Liver (tissue), 9 donors: ENCODE results near the gene RECK. TPM values are rescaled to one million over a fixed set of nuclear protein-coding genes. Genes with fewer than 3 reads are reported as not detected.

Experiments
- DNase-seq: peaks from one replicate; pipeline ENCODE4 v3.0.0-alpha.2; 2017; ENCODE audit warnings: low spot score
- H3K27ac ChIP-seq, 2 donors: one replicate each; pipeline ENCODE4 v1.7.0; 2013; ENCODE audit warnings: inconsistent platforms in 2 of 2, low read length in 2 of 2, control low read depth in 1 of 2, low read depth in 1 of 2, mild to moderate bottlenecking in 1 of 2
- H3K27me3 ChIP-seq, 4 donors: one replicate each; pipeline versions ENCODE4 v1.6.1 to v1.7.0; 2013; ENCODE audit warnings: low read length in 3 of 4, inconsistent platforms in 1 of 4, mild to moderate bottlenecking in 1 of 4, moderate library complexity in 1 of 4; ENCODE audit not compliant: control insufficient read depth in 4 of 4, insufficient read depth in 4 of 4
- H3K36me3 ChIP-seq, 4 donors: one replicate each; pipeline versions ENCODE4 v1.6.1 to v1.7.0; 2013; ENCODE audit warnings: low read length in 3 of 4, mild to moderate bottlenecking in 3 of 4, low read depth in 1 of 4, moderate library complexity in 1 of 4; ENCODE audit not compliant: control insufficient read depth in 4 of 4, insufficient read depth in 3 of 4
- H3K4me1 ChIP-seq, 4 donors: one replicate each; pipeline versions ENCODE4 v1.6.1 to v1.7.0; 2013; ENCODE audit warnings: low read length in 3 of 4, mild to moderate bottlenecking in 3 of 4, moderate library complexity in 1 of 4; ENCODE audit not compliant: control insufficient read depth in 4 of 4, insufficient read depth in 4 of 4
- H3K4me3 ChIP-seq, 3 donors: one replicate each; pipeline versions ENCODE4 v1.6.1 to v1.7.0; 2013; ENCODE audit warnings: low read length in 3 of 3, control low read depth in 1 of 3, low read depth in 1 of 3, mild to moderate bottlenecking in 1 of 3
- H3K9ac ChIP-seq, 2 donors: one replicate each; pipeline ENCODE4 v1.7.0; 2013; ENCODE audit warnings: low read length in 2 of 2, mild to moderate bottlenecking in 2 of 2, moderate library complexity in 2 of 2, control low read depth in 1 of 2, low read depth in 1 of 2
- H3K9me3 ChIP-seq, 4 donors: one replicate each; pipeline versions ENCODE4 v1.6.1 to v1.7.0; 2013; ENCODE audit warnings: low read length in 3 of 4; ENCODE audit not compliant: control insufficient read depth in 4 of 4
- ATF3 ChIP-seq: IDR thresholded peaks from 2 replicates; pipeline ENCODE4 v1.6.1; 2016; ENCODE audit warnings: antibody characterized with exemption
- CTCF ChIP-seq: fragments of 150-350 bp; IDR thresholded peaks from 2 replicates; pipeline ENCODE4 v1.5.1; 2017; ENCODE audit warnings: improper control_type of control experiment, low read depth, low read length; ENCODE audit not compliant: missing input control
- EGR1 ChIP-seq, 2 donors: IDR thresholded peaks; 2 replicates each; pipeline ENCODE4 v1.6.1; 2016 to 2018; ENCODE audit warnings: antibody characterized with exemption in 2 of 2, low read depth in 2 of 2
- FOXA1 ChIP-seq: IDR thresholded peaks from 2 replicates; pipeline ENCODE4 v1.6.1; 2016; ENCODE audit warnings: antibody characterized with exemption
- FOXA2 ChIP-seq: IDR thresholded peaks from 2 replicates; pipeline ENCODE4 v1.6.1; 2016; ENCODE audit warnings: antibody characterized with exemption
- GABPA ChIP-seq, 2 donors: IDR thresholded peaks in 1 of 2; conservative IDR thresholded peaks in 1 of 2; 2 replicates each; pipeline ENCODE4 v1.6.1; 2016; ENCODE audit warnings: antibody characterized with exemption in 2 of 2, mild to moderate bottlenecking in 1 of 2, moderate library complexity in 1 of 2
- HNF4A ChIP-seq, 2 donors: conservative IDR thresholded peaks; 2 replicates each; pipeline ENCODE4 v1.6.1; 2016; ENCODE audit warnings: antibody characterized with exemption in 2 of 2, mild to moderate bottlenecking in 2 of 2
- HNF4G ChIP-seq: IDR thresholded peaks from 2 replicates; pipeline ENCODE4 v1.6.1; 2016; ENCODE audit warnings: antibody characterized with exemption
- JUND ChIP-seq, 2 donors: IDR thresholded peaks; 2 replicates each; pipeline ENCODE4 v1.6.1; 2016; ENCODE audit warnings: antibody characterized with exemption in 2 of 2
- MAX ChIP-seq: IDR thresholded peaks from 2 replicates; pipeline ENCODE4 v1.6.1; 2016; ENCODE audit warnings: antibody characterized with exemption
- NR2F2 ChIP-seq: IDR thresholded peaks from 2 replicates; pipeline ENCODE4 v1.6.1; 2016; ENCODE audit warnings: antibody characterized with exemption
- RAD21 ChIP-seq, 2 donors: IDR thresholded peaks; 2 replicates each; pipeline ENCODE4 v1.6.1; 2016; ENCODE audit warnings: antibody characterized with exemption in 2 of 2, mild to moderate bottlenecking in 2 of 2
- REST ChIP-seq: IDR thresholded peaks from 2 replicates; pipeline ENCODE4 v1.6.1; 2016; ENCODE audit warnings: antibody characterized with exemption, mild to moderate bottlenecking
- RXRA ChIP-seq, 2 donors: IDR thresholded peaks; 2 replicates each; pipeline ENCODE4 v1.6.1; 2017 to 2018; ENCODE audit warnings: antibody characterized with exemption in 2 of 2, mild to moderate bottlenecking in 1 of 2
- SP1 ChIP-seq: IDR thresholded peaks from 2 replicates; pipeline ENCODE4 v1.6.1; 2018; ENCODE audit warnings: antibody characterized with exemption, mild to moderate bottlenecking
- TAF1 ChIP-seq: conservative IDR thresholded peaks from 2 replicates; pipeline ENCODE4 v1.6.1; 2016; ENCODE audit warnings: antibody characterized with exemption, mild to moderate bottlenecking
- YY1 ChIP-seq: IDR thresholded peaks from 2 replicates; pipeline ENCODE4 v1.6.1; 2016; ENCODE audit warnings: antibody characterized with exemption, mild to moderate bottlenecking
- ZBTB33 ChIP-seq: IDR thresholded peaks from 2 replicates; pipeline ENCODE4 v1.6.1; 2016; ENCODE audit warnings: antibody characterized with exemption
- WGBS: extraction: QIAGEN DNeasy Blood & Tissue Kit; methylation state at CpG from one replicate; pipeline ENCODE4 v1.1.7; 2013; 5-methylcytosine and 5-hydroxymethylcytosine counted together
- polyA plus RNA-seq, 2 donors: library from polyadenylated mRNA; stranded (reverse) in 1 of 2; unstranded in 1 of 2; fragments of 200-250 nt in 1 of 2; fragments of >200 nt in 1 of 2; fragmentation: Nextera tagmentation in 1 of 2; extraction: Ambion mirVana in 1 of 2; gene quantifications; one replicate each; pipeline versions ENCODE4 v1.2.1 to v1.2.3, GENCODE V29; 2013 to 2015
- total RNA-seq, 2 donors: library from RNA; depleted of rRNA; stranded (reverse); fragments of >200 nt; gene quantifications; one replicate each; pipeline ENCODE4 v1.2.3, GENCODE V29; 2014
- donor health status: healthy.
- donor health status: healthy.
- donor health status: healthy.
- donor health status: healthy.
- donor health status: healthy.

RECK gene
- total and polyA plus RNA-seq, 4 donors: 2.1 to 3.5 (median 2.3) TPM

GRCh38 chr9:36091026-36091953, 54.6 kb downstream of the RECK start:
- DNase-seq: no peak
- Histone ChIP-seq H3K27me3 (no peaks in the 10 kb centered on the region), H3K4me1 (peaks cover 2 to 31% (median 19%) of the 10 kb centered on the region in 4 donors), H3K9me3 (no peaks in the 10 kb centered on the region), H3K36me3 (peaks cover 0 to 2% (median 0%) of the 10 kb centered on the region in 4 donors), H3K27ac (no peak overlapping the region), H3K9ac (no peak overlapping the region), H3K4me3 (no peak overlapping the region)
- peak; percentile 13 for TF ChIP-seq FOXA2
- TF ChIP-seq RAD21 (IDR thresholded peaks at IDR 0.05): peak in 1 of 2 donors; percentile 23
- TF ChIP-seq MAX: peak; percentile 24
- peak; percentile 56 to 57 for TF ChIP-seq RXRA (IDR thresholded peaks at IDR 0.05)
- peak; percentile 55 to 68 for TF ChIP-seq HNF4A (conservative IDR thresholded peaks at IDR 0.05)
- TF ChIP-seq HNF4G: no peak
- TF ChIP-seq EGR1 (IDR thresholded peaks at IDR 0.05; ENCODE audit: low read depth in 2 of 2): no peak
- no peak for TF ChIP-seq GABPA (IDR thresholded peaks at IDR 0.05 in 1 of 2, conservative IDR thresholded peaks at IDR 0.05 in 1 of 2)
- TF ChIP-seq FOXA1: peak; percentile 47
- TF ChIP-seq YY1: peak; percentile 63
- TF ChIP-seq REST: no peak
- no peak for TF ChIP-seq TAF1
- TF ChIP-seq NR2F2: no peak
- peak; percentile 62 for TF ChIP-seq SP1
- TF ChIP-seq JUND (IDR thresholded peaks at IDR 0.05): no peak
- TF ChIP-seq ATF3: no peak
- no peak for TF ChIP-seq CTCF
- TF ChIP-seq ZBTB33: no peak
- WGBS: 26% methylated on average over 8 of the region's 8 CpGs
